HG02610 (cell line): ENCODE data around the gene VSIG10L.

Experiments
- ATAC-seq: cut with Tn5 transposase; IDR thresholded peaks from one replicate; pipeline ENCODE4 v1.9.1; 2021; ENCODE audit warnings: mild to moderate bottlenecking, moderate library complexity; ENCODE audit not compliant: unreplicated experiment

Gene VSIG10L

GRCh38 chr19:51339313-51339686 lies 2.6 kb downstream of the VSIG10L start:
- ATAC-seq = peak; percentile 1

- peak; percentile 53 for ATAC-seq
These were observed 3.2 kb downstream of the VSIG10L start for GRCh38 chr19:51338563-51339312.

GRCh38 chr19:51337861-51338562 lies 3.9 kb downstream of the VSIG10L start:
- no peak for ATAC-seq

- ATAC-seq = no peak
These were observed 4.6 kb downstream of the VSIG10L start for GRCh38 chr19:51337141-51337860.

GRCh38 chr19:51333836-51334460 lies 8.0 kb downstream of the VSIG10L start:
- ATAC-seq = no peak

- no peak for ATAC-seq
These were observed 10.2 kb downstream of the VSIG10L start for GRCh38 chr19:51331716-51332115.

GRCh38 chr19:51331193-51331592 lies 10.7 kb downstream of the VSIG10L start:
- ATAC-seq = no peak

- no peak for ATAC-seq
These were observed 11.6 kb downstream of the VSIG10L start for GRCh38 chr19:51330366-51330765.

GRCh38 chr19:51329411-51329810 lies 12.5 kb downstream of the VSIG10L start:
- no peak for ATAC-seq

- no peak for ATAC-seq
These were observed 14.6 kb downstream of the VSIG10L start for GRCh38 chr19:51327066-51328001.

GRCh38 chr19:51326216-51327065 lies 15.5 kb downstream of the VSIG10L start:
- ATAC-seq = no peak

- no peak for ATAC-seq
These were observed 16.6 kb downstream of the VSIG10L start for GRCh38 chr19:51325161-51325976.

GRCh38 chr19:51324167-51324481 lies 17.8 kb downstream of the VSIG10L start:
- no peak for ATAC-seq

GRCh38 chr19:51323481-51324166 lies 18.3 kb downstream of the VSIG10L start:
- ATAC-seq = no peak

- ATAC-seq = no peak
These were observed 20.1 kb downstream of the VSIG10L start for GRCh38 chr19:51321799-51322198.

GRCh38 chr19:51320280-51320657 lies 21.7 kb downstream of the VSIG10L start:
- no peak for ATAC-seq

- no peak for ATAC-seq
These were observed 22.2 kb downstream of the VSIG10L start for GRCh38 chr19:51319649-51320279.
